HepG2 (cell line): ENCODE results near the gene CCDC33. TPM values are rescaled to one million over a fixed set of nuclear protein-coding genes. Genes with fewer than 3 reads are reported as not detected.

Source experiments
- ATAC-seq: fragments of 200-7000 bp; cut with Tn5 transposase; 3 replicates; pipeline ENCODE4 v1.9.1; 2020; ENCODE audit warnings: mild to moderate bottlenecking, moderate library complexity
- BruUV-seq: library from RNA; stranded (reverse); fragments of 400-500 nt; replicated peaks from 2 replicates; lab custom pipeline; 2021; lab: Mats Ljungman, UMichigan
- CTCF ChIA-PET: fragments of 300-600 bp; formaldehyde crosslinking; extraction: SDS; loops from one replicate; lab custom pipeline; 2021; ENCODE audit warnings: low total read pairs, inconsistent platforms, low intra/inter-chr PET ratio; lab: Yijun Ruan, JAX
- POLR2A ChIA-PET: fragments of 350-600 bp; sonication (Branson Sonifier 250); formaldehyde crosslinking; loops from one replicate; lab custom pipeline; 2020; ENCODE audit warnings: antibody characterized with exemption, inconsistent platforms; lab: Yijun Ruan, JAX
- DNase-seq: peaks from one replicate; pipeline ENCODE4 v3.0.0-alpha.2; 2015; ENCODE audit warnings: low spot score
- FAIRE-seq: peaks from 3 replicates; lab custom pipeline; 2011; peaks lifted over from hg19 to GRCh38; lab: Jason Lieb, UNC
- H2AFZ ChIP-seq: one replicate; pipeline ENCODE4 v1.6.1; 2011; ENCODE audit warnings: low read length, inconsistent platforms
- H3K27ac ChIP-seq: fragments of 300-600 bp; 3 replicates; pipeline ENCODE4 v1.8.0; 2011; ENCODE audit warnings: mixed run types, mild to moderate bottlenecking, mixed read lengths, low read length, inconsistent platforms; ENCODE audit not compliant: insufficient read depth; ENCODE audit errors: extremely low read length
- H3K27me3 ChIP-seq, 2 experiments: fragments of 200-600 bp in 1 of 2; 2 replicates in 1 of 2; 3 replicates in 1 of 2; pipeline versions ENCODE4 v1.6.0 to v1.8.0; 2011; ENCODE audit warnings: low read length in 2 of 2, mild to moderate bottlenecking in 2 of 2, moderate library complexity in 2 of 2, inconsistent platforms in 1 of 2; ENCODE audit not compliant: insufficient read depth in 2 of 2, control insufficient read depth in 1 of 2
- H3K36me3 ChIP-seq, 2 experiments: fragments of 200-600 bp in 1 of 2; replicated peaks in 1 of 2; 2 replicates in 1 of 2; 3 replicates in 1 of 2; pipeline versions ENCODE4 v1.5.1 to v1.8.0; 2011; ENCODE audit warnings: low read length in 2 of 2, inconsistent platforms in 1 of 2; ENCODE audit not compliant: insufficient read depth in 2 of 2, control insufficient read depth in 1 of 2
- H3K4me1 ChIP-seq: 2 replicates; pipeline ENCODE4 v1.5.1; 2012; ENCODE audit warnings: low read length, inconsistent platforms; ENCODE audit not compliant: insufficient read depth
- H3K4me2 ChIP-seq: 2 replicates; pipeline ENCODE4 v1.6.0; 2011; ENCODE audit warnings: low read depth, low read length, inconsistent platforms
- H3K4me3 ChIP-seq, 3 experiments: fragments of 200-600 bp in 1 of 3; sonication (generic), shearing (Covaris generic) in 1 of 3; replicated peaks in 1 of 3; 2 replicates each; pipeline ENCODE4 v1.5.1; 2011 to 2016; ENCODE audit warnings: low read length in 3 of 3, inconsistent platforms in 2 of 3, low read depth in 2 of 3, mild to moderate bottlenecking in 2 of 3, control low read depth in 1 of 3, mixed read lengths in 1 of 3; ENCODE audit not compliant: insufficient read depth in 1 of 3
- H3K79me2 ChIP-seq: one replicate; pipeline ENCODE4 v1.6.1; 2011; ENCODE audit warnings: low read length, inconsistent platforms; ENCODE audit not compliant: insufficient read depth
- H3K9ac ChIP-seq: 2 replicates; pipeline ENCODE4 v1.6.0; 2011; ENCODE audit warnings: mild to moderate bottlenecking, low read depth, low read length, inconsistent platforms; ENCODE audit not compliant: insufficient read depth
- H3K9me3 ChIP-seq: 2 replicates; pipeline ENCODE4 v1.5.1; 2012; ENCODE audit warnings: mild to moderate bottlenecking, low read length
- H4K20me1 ChIP-seq: 2 replicates; pipeline ENCODE4 v1.6.0; 2011; ENCODE audit warnings: inconsistent platforms, mild to moderate bottlenecking, low read length, moderate library complexity; ENCODE audit not compliant: insufficient read depth
- DPF2 ChIP-seq: sonication (generic); formaldehyde crosslinking; IDR thresholded peaks from 2 replicates; pipeline ENCODE4 v1.4.0; 2020; ENCODE audit warnings: mild to moderate bottlenecking, low read depth, missing genetic modification reagents, borderline replicate concordance
- ESRRA ChIP-seq: sonication (generic); formaldehyde crosslinking; IDR thresholded peaks from 2 replicates; pipeline ENCODE4 v1.5.1; 2020; ENCODE audit warnings: mild to moderate bottlenecking, low read depth, missing genetic modification reagents
- HINFP ChIP-seq: sonication (generic); formaldehyde crosslinking; IDR thresholded peaks from 2 replicates; pipeline ENCODE4 v1.4.0; 2020; ENCODE audit warnings: low read depth, mild to moderate bottlenecking, missing genetic modification reagents
- HMGA1 ChIP-seq: sonication (generic); formaldehyde crosslinking; conservative IDR thresholded peaks from 2 replicates; pipeline ENCODE4 v1.4.0; 2020; ENCODE audit warnings: missing genetic modification reagents
- MBD4 ChIP-seq: IDR thresholded peaks from 2 replicates; pipeline ENCODE4 v1.6.1; 2012; ENCODE audit warnings: low read length, inconsistent platforms, borderline replicate concordance
- MED13 ChIP-seq: sonication (generic); formaldehyde crosslinking; IDR thresholded peaks from 2 replicates; pipeline ENCODE4 v1.5.0; 2020; ENCODE audit warnings: missing genetic modification reagents
- NR2C2 ChIP-seq: sonication (generic); formaldehyde crosslinking; IDR thresholded peaks from 2 replicates; pipeline ENCODE4 v1.4.0; 2020; ENCODE audit warnings: missing genetic modification reagents, mild to moderate bottlenecking, moderate library complexity, borderline replicate concordance
- PCBP2 ChIP-seq: fragments of 200-400 bp; formaldehyde crosslinking; optimal IDR thresholded peaks from 2 replicates; pipeline ENCODE3; 2018; ENCODE audit warnings: low read length, low read depth; ENCODE audit not compliant: poor library complexity, severe bottlenecking
- SNRNP70 ChIP-seq: fragments of 200-400 bp; formaldehyde crosslinking; IDR thresholded peaks from 2 replicates; pipeline ENCODE4 v1.6.1; 2017; ENCODE audit warnings: mild to moderate bottlenecking, low read depth, low read length, moderate library complexity
- ZFP1 ChIP-seq: IDR thresholded peaks from 2 replicates; pipeline ENCODE4 v1.6.1; 2016
- ZNF232 ChIP-seq: sonication (generic); formaldehyde crosslinking; IDR thresholded peaks from 2 replicates; pipeline ENCODE4 v1.4.0; 2020; ENCODE audit warnings: missing genetic modification reagents, borderline replicate concordance
- ZNF253 ChIP-seq: sonication (generic); formaldehyde crosslinking; IDR thresholded peaks from 2 replicates; pipeline ENCODE4 v1.8.0; 2022; ENCODE audit warnings: mild to moderate bottlenecking, missing genetic modification reagents, borderline replicate concordance
- ZNF280D ChIP-seq: sonication (generic); formaldehyde crosslinking; IDR thresholded peaks from 2 replicates; pipeline ENCODE4 v1.5.1; 2020; ENCODE audit warnings: mild to moderate bottlenecking, missing genetic modification reagents
- ZNF674 ChIP-seq: sonication (generic); formaldehyde crosslinking; IDR thresholded peaks from 2 replicates; pipeline ENCODE4 v1.5.0; 2020; ENCODE audit warnings: low read depth, mild to moderate bottlenecking, missing genetic modification reagents
- ZNF7 ChIP-seq: IDR thresholded peaks from 2 replicates; pipeline ENCODE4 v1.6.1; 2016; ENCODE audit warnings: missing biosample characterization, missing genetic modification reagents
- WGBS: methylation state at CpG from one replicate; pipeline ENCODE4 v1.1.6; 2017; ENCODE audit warnings: low lambda C conversion rate; 5-methylcytosine and 5-hydroxymethylcytosine counted together
- in situ Hi-C: cut with HindIII; loops from 2 replicates; pipeline ENCODE4 v1.10.0; 2017; ENCODE audit warnings: low pct_unique_long_range_greater_than_20kb; ENCODE audit not compliant: extremely low pct_ligation_motif_present
- intact Hi-C: fragments of 100-400 bp; cut with micrococcal nuclease; formaldehyde crosslinking; loops from one replicate; pipeline ENCODE4 v1.10.0; 2022; ENCODE audit not compliant: unreplicated experiment
- polyA plus RNA-seq, 8 experiments: library from polyadenylated mRNA; depleted of rRNA in 3 of 8; stranded (reverse) in 7 of 8; unstranded in 1 of 8; fragments of >200 nt; fragmentation: Illumina TruSeq in 4 of 8; extraction: Trizol in 4 of 8; gene quantifications; 2 replicates each; pipeline versions ENCODE4 v1.2.1 to v1.2.3, GENCODE V29; 2011 to 2016; ENCODE audit warnings: low read depth in 4 of 8, missing spikeins in 1 of 8, mixed read lengths in 1 of 8; ENCODE audit not compliant: insufficient read depth in 1 of 8
- total RNA-seq, 5 experiments: library from RNA; depleted of rRNA; stranded (reverse); fragments of >200 nt; fragmentation: Illumina TruSeq; extraction: Trizol; gene quantifications; 2 replicates each; pipeline ENCODE4 v1.2.3, GENCODE V29; 2016; ENCODE audit warnings: low read depth in 1 of 5

CCDC33 gene
- total and polyA plus RNA-seq, 2 of the 13 experiments (the other 11 are each of a cell fraction or from before 2014, with no cell fraction given): 0.30 TPM; not detected in 1

- TF ChIP-seq ZNF280D: no peak
- no peak for TF ChIP-seq MED13 (CRISPR knock-in tag)
Observed at GRCh38 chr15:74375303-74375693, 139.2 kb downstream of the CCDC33 start (continued).

GRCh38 chr15:74376226-74376625 is 140.1 kb downstream of the CCDC33 start:
- no peaks in the 10 kb centered on the region for H3K79me2 ChIP-seq
- H3K4me1 ChIP-seq: peaks cover 35% of the 10 kb centered on the region
- DNase-seq: no peak
- peaks cover 0 to 28% of the 10 kb centered on the region in 2 experiments; a peak in 4 of 5 replicates for H3K27me3 ChIP-seq
- no peak overlapping the region for H3K4me2 ChIP-seq
- H3K4me3 ChIP-seq: no peak overlapping the region
- no peaks in the 10 kb centered on the region for H3K9me3 ChIP-seq
- POLR2A ChIA-PET: interaction anchor here (1.1 kb wide), 1 partner anchor 66 kb away, joined by 4 read pairs; no protein-coding TSS in a partner anchor
- H2AFZ ChIP-seq: no peak overlapping the region
- 27% methylated on average over 1 of the region's 1 CpG for WGBS
- H3K27ac ChIP-seq: no peak overlapping the region
- H3K36me3 ChIP-seq: no peaks in the 10 kb centered on the region
- no peak overlapping the region for H3K9ac ChIP-seq
- FAIRE-seq: no peak
- ATAC-seq: no peak
- TF ChIP-seq ESRRA (CRISPR knock-in tag) (no peak), ZNF7 (CRISPR knock-in tag) (no peak), SNRNP70 (no peak), PCBP2 (no peak), ZNF674 (CRISPR knock-in tag) (no peak), ZNF232 (no peak), ZFP1 (CRISPR knock-in tag) (no peak), MED13 (CRISPR knock-in tag) (no peak), DPF2 (CRISPR knock-in tag) (no peak), MBD4 (no peak), HMGA1 (CRISPR knock-in tag) (no peak), ZNF253 (no peak), NR2C2 (CRISPR knock-in tag) (no peak), HINFP (CRISPR knock-in tag) (no peak)
- TF ChIP-seq, all 625 proteins: peak for 0
- in situ Hi-C loops: no loop called here
- CTCF ChIA-PET: interaction anchor here (0.8 to 1.6 kb wide), 2 partner anchors 62 to 245 kb away, joined by 3 to 4 read pairs; no protein-coding TSS in a partner anchor
- H4K20me1 ChIP-seq: no peaks in the 10 kb centered on the region
- BruUV-seq: no TSS peak
- intact Hi-C loops: no loop called here
